ENCODE data around the gene NOS1AP. TPM values are rescaled to one million over a fixed set of nuclear protein-coding genes. Genes with fewer than 3 reads are reported as not detected.
"Not testable (repeated sequence)": the region's sequence is repeated elsewhere in the genome, so short reads cannot be mapped to it uniquely, and the experiment has no call there.

The NOS1AP gene
- total RNA-seq, 1 donor from 2014 or later: 0.20 TPM

DNA sequence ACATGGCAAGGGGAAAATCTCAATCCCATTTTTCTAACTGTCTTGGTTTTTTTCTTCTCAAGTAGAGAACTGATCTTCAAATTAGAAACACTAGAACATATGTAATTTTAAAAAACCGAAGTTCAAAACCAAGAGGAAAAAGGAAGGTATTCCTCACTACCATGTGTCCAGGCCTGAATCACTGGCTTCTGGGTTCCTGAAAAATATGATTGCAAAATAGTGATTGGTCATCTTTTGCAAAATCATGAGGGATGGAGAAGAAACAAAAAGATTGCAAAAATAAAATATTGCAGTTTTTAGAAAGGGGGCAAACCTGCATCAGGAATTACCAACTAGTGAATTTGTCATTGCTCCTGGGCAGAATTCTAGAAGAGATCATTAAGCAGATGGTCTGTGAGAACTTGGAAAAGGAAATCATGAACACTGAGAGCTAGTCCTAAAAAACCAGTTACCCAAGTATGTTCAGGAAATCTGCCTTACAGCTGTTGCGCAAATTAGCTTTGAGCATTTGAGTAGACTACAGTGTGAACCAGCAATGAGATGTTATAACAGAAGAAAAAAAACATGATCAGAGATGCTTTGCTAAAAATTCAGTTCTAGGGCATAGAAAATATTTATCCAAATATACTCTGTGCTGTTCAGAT is 257.8 kb downstream of the NOS1AP start:
- no peak for DNase-seq (ENCODE audit: low read depth in 2 of 2)

DNA sequence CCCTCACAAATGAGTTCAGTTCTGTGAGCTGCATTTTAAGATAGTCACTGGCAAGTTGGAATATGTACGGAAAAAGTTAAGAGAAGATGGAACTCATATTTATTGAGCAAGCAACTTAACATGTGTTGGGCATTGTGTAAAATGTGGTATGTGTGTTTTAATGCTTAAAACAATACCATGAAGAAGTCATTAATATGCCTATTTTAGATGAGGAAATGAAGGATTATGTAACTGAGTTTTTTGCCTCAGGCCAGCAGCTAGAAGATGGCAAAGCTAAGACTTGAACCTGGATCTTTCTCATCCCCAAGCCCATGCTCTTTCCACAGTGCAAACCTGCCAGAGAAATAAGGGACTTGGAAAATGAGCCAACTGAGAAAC is 258.3 kb downstream of the NOS1AP start:
- DNase-seq (ENCODE audit: low read depth in 2 of 2): no peak

DNA sequence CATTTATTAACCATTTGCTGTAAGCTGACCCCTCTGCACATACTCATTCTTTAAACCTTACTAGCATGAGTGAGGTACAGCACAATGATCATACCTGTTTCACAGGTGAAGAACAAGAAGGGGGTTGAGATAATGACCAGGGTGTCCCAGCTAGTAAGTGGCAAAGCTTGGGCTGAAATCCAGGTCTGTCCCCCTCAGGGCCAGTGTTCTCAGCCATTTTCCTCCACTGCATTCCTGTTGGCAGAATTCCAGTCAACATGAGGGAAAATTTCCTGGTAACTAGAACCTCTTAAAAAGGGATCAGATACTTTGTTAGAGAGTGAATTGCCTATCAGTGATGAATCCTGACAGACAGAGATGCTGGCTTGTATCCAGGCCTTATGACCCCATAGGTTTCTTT is 259.0 kb downstream of the NOS1AP start:
- DNase-seq (ENCODE audit: low read depth in 2 of 2): no peak

DNA sequence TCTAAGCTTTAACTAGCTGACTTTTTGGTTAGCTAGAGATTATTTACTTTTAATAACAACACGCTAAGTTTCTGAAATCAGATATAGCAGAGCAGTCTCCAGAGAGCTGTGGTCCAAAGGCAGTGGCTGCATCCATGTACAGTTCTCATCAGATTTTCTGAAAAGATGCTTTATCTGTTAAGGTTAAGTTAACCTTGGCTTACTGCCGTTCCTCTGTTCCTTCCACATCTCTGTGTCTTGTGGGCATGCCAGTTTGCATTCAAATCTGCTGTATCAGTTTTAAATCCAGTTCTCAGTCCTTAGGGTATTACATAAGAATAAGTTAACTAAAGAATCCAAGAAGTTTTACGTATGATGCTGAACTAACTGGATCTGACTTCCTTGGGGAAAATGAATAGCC is 260.3 kb downstream of the NOS1AP start:
- no peak for DNase-seq (ENCODE audit: low read depth in 2 of 2)

DNA sequence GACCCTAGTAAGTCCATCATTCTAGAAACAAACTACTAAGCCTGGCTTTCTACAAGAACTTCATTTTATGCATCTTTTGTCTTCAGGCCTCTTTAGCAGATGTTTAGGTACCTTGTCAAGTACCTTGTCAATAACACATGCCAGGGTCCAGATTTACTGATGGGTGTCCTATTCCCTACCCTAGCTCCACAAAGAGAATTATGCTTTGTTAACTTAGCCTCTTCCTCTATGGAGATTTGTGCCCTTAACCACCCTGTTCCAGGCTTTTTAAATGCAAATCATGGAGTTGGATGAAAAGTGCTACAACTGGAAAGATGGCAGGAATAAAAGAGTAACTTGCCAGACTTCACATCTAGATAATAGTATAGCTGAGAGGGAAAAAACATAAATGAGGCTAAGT is 264.5 kb downstream of the NOS1AP start:
- no peak for DNase-seq (ENCODE audit: low read depth in 2 of 2)

DNA sequence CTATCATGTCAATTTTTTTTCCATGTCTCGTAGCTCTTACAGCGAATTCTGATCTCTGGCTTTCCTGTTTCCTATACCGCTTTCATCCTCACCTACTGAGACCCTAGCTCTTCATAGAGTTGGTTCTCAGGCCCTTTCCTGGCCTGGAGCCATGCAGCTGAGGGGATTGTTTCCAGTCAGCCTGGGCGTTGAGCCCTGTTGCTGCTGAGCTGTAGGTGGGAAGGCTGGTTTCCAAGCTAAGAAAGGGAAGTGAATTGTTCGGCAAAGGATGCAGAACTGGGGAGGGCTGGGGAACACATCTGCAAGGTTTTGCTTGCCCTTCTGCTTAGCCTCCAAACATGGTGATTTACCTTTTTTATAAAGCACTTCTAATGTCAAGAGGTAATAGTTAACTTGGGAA is 265.6 kb downstream of the NOS1AP start:
- DNase-seq (ENCODE audit: low read depth in 2 of 2): peak; percentile 45 to 61

DNA sequence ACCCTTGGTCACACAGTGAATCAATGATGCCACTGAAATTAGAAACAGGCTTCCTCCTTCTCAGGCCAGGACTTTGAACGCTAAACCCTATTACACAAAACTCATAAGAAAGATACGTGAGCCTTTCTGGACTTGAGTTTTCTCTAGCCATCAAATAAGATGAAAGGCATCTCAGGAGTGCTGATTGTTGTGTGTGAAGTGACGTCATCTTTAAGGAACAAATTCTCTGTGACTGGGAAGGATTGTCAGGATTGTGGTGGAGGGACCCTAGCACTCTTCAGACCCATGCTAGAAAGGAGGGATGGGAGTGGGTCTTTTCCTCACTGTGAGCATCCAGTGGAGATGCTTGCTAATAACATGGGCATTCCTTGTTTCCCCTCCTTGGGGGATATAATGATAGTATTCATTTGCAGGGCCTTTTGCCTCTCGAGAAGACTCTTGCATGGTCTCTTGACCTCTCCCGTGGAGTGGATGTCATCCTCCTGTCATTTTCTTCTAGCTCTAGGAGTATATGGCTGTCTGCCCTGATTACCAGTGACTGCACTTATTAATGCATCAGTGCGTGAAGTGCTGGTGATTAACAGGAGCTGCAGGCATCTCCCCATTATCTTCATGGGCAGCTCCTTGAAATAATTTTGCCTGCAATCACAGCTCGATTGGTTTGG is 267.3 kb downstream of the NOS1AP start:
- no peak for DNase-seq (ENCODE audit: low read depth in 2 of 2)

DNA sequence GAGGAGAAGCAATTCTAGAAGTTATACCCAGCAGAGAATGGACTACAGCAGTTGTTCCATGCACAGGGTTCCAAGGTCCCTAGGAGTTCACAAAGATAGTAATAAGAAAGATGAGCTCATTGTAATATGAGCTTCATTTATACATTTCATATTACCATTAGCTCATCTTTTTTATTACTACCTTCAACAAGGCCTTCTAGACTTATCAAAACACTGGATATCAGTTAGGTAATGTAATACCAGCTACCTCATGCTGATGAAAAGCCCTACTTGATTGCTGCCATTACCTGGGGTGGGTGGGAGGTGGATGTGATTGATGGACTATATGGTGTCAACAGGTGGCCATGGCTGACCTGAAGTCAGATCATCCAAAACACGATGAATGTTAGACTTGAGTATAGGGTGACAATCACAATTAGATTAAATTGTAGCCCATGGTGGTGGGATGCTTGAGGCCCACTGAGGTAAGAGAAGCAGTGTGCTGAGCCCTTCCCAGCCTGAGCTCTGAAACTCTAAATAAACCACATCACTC is 273.0 kb downstream of the NOS1AP start:
- no peak for DNase-seq (ENCODE audit: low read depth in 2 of 2)

DNA sequence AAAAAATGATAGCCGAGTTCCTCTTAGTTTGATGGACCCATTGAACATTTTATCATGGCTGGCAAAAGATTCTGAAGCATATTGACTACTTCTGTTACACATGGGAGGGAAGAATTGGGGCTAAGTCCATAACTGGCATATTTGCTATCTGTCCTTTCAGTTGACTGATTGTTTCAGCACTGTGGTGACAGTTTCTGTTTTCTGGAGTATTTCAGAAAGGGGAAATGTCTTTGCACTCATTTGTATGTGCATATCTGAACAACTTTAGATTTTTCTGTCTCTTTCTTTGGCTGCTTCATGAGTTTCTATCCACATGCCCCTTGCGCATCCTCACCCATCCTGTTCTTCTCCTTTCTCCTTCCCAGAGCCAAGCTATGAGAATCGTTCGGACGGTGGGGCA is 274.0 kb downstream of the NOS1AP start:
- no peak for DNase-seq (ENCODE audit: low read depth in 2 of 2)

DNA sequence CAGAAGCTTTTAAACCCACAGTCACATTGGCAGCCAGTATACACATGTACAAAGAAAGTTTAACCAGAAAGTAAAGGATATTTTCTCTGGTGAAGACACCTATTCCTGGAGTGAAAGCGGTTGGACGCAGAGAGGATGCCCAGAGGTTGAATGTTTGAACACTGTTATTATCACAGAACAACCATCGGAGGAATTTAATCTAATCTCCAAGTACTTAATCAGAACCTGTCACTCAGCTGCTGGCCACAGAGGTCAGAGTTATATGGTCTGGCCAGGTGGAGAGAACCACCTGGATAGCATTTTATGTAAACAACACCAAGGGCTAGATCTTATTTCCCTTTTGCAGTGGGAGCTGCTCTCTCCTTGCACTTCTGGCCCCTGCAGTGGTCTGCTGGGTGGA is 277.8 kb downstream of the NOS1AP start:
- DNase-seq (ENCODE audit: low read depth in 2 of 2): no peak

DNA sequence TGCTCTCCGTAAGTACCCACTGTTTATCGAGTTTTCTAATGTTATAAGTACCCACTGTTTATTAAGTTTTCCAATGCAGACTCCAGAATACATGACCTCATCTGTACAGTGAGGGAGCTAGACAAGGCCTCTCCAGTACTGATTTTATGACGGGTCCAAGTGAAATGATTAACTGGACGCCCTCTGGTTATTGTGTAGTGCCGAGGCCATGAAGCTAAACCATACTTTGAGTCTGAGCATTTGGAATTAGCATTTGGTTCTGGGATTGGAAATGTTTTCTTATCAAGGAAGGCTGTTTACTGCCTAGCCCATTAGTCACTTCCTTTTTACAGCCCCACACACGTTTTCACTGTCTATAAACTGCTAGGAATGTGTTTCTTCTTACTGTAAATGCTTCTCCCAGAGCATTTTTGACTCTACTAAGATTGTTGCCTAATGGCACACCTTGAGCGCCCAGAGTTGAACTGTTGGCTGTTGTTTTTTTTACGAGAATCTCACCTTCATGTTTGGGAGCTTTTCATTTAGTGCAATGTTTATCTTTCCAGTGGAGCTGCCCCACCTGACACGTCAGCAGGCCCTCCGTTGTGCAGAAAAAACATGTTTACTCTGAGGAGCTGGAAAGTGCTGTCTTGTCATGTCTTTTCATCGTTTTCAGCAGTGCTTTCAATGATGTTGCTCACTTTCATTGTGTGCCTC is 280.3 kb downstream of the NOS1AP start:
- peak; percentile 29 to 89 for DNase-seq (ENCODE audit: low read depth in 2 of 2)

DNA sequence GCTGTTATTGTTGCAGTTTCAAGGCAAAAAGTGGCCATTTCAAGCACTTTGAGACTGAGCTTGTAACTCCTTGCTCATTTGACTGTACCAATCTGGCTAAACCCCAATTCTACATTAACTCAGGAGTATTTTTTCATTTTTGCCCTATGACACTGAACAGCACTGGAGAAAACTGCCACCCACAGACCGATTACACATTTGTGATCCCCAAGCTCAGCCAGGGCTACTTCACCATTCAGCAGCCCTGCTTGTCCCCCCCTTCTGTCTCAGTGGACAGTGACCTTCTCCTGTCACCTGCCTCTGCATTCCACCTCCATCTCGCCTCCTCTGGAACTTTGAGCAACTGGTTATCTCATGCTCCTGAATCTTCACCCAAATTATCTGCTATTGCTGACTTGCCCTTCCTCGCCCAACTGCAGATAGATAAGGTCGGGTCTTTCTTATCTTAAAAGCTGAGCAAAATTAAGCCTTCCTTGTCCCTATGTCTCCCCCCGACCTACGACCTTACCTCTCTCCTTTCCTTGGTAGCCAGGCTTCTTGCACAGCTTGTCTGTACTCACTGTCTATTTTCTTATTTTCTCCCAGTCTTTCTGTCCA is 281.9 kb downstream of the NOS1AP start:
- DNase-seq (ENCODE audit: low read depth in 2 of 2): no peak

DNA sequence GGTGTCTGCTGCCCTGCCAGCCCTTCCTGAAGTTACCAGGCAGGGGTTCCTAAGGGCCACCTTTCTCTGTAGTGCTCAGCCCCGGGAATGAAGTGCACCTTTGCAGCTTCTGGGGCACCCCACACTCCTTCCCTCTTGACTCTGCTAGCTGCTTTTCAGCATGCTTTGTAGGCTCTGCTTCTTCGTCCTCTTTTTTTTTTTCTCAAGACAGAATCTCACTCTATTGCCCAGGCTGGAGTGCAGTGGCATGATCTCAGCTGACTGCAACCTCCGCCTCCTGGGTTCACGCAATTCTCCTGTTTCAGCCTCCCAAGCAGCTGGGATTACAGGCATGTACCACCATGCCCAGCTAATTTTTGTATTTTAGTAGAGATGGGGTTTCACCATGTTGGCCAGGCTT is 282.4 kb downstream of the NOS1AP start:
- not testable (repeated sequence) for DNase-seq (ENCODE audit: low read depth in 2 of 2)

DNA sequence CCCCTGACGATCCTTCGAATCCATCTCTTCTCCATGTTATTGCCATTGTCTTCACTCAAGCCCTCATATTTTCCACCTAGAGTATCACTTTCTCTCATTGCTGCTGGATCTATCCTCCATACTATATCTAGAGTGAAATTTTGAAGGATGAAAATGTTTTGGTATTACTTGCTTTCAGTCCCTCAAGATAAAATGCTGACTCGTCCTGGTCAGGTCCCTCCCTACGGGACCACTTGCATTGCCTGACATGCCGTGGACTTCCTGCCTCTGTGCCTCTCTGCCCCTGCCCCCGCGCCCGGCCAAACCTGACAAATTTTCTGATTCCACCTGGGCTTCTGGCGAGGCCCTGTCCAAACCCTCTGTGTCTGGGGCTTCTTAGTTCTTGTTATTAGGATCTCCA is 283.6 kb downstream of the NOS1AP start:
- no peak for DNase-seq (ENCODE audit: low read depth in 2 of 2)

DNA sequence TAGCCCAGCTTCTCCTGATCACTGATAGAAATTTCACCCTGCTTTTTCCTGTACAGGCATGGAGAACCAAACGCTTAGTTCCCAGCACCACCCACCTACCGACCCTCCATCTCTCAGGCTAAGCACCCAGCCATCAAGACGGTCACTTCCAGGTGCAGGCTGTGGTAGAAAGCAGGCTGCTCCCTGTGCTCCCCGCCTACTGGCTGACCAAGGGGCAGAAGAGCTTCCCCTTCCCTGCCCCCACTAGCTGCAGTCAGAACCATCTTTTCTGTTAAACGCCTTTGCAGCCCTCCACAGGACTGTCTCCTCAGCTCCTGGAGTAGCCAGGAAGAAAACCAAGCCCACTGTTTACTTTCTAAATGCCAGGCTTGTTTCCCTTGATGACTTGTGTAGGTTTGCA is 284.2 kb downstream of the NOS1AP start:
- DNase-seq (ENCODE audit: low read depth in 2 of 2): no peak

DNA sequence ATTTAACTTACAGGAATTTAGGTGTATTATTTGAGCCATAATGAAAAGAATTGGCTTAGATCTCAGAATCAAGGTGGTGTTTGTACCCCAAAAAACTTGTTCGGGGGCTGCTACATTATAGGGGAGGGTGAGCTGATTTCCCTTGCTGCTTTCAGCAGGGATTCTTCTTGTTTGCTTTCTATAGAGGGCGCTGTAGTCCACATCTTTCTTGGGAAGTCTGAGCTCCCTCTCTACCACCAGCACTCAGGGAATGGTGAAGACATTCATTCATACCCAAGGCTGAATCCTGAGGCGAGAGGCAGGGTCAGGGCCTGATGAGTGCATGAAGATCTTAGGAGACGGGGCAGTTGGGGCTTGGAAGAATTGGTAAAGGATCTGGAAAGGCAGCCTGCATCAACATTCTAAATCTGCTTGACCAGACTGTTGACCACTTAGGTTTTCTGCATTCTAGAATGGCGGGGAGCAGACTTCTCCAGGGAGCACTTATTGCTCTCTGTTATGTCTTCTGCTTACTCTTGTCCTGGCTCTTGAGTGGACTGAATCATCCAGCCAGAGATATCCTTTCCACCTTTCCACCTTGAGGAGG is 288.3 kb downstream of the NOS1AP start:
- peak; percentile 45 to 56 for DNase-seq (ENCODE audit: low read depth in 2 of 2)

DNA sequence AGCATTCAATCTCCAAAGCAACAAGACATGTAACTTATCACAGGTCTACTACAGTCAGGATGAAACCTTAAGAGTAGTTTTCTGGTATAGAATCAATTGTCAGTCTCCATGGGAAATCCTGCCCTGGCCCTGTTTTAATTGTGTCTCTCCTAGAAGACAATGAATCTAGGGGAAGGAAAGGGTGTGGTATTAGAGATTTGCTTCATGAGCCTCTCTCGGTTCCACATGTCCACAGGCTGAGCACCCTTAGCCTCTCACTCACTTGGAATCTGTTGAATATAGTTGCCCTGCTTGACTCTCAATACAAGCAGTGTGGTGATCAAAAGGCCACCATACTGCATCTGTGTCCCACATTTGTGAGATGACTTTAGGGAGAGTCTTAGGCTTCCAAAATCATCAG is 289.4 kb downstream of the NOS1AP start:
- peak in 1 of 2 donors; percentile 13 for DNase-seq (ENCODE audit: low read depth in 2 of 2)

DNA sequence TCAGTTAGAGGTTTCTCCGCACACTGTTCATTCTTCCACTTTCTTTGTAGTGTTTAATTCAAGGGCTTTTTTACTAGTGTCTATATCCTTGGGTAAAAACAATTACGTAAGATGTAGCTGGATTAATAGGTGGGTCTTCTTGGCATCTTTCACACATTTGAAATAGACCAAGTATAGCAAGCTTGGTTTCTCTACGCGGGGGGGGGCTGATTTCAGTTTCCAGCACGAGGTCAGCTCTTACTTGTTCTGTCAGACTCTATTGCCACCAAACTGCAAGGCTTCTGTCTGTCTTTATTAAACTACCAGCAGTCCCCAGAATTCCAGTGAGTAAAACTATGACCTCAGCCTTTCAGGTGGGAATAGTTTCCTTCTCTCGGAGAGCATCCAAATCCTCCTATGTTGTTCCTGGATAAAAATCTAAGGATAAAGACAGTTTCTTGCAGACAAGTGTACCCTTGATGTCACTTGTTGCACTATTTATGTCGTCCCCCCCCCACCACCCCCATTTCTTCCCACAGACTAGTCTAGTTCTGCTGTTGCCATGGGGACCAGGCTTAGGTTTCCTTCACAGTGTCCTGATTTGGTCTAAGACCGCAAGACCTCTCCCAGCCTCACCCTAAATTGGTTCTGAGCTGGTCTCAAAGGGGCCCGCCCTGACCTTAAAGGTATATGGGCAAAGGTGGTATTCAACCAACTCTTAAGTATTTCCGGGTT is 290.2 kb downstream of the NOS1AP start:
- no peak for DNase-seq (ENCODE audit: low read depth in 2 of 2)

DNA sequence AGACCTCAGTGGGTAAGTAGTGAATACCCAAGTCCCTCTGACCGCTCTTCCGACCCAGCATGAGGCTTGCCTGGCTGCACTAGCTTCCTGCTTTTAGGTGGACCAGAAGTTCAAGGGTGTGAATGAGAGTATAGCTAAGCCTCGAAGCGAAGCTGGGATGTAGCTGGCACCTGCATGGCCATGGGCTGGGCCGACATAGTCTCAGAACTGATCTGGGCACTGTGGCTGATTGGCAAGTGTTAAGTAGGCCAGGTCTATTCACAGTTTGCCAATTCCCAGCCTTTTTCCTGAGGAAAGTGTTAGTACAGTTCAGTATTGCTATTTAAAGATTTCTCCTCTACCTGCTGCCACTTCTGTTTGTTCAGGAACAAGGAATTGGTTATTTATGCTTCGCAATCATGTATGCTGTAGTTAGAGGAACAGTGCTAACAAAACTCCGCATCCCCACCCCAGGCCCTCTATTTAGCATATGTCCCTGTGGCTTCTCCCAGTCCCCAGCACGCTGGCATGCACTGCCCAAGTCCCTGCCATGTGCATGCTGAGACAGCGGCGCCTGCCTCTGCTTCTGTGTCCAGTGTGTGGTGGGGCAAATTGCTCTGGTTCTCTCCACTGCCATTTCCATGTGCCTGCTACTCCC is 290.9 kb downstream of the NOS1AP start:
- no peak for DNase-seq (ENCODE audit: low read depth in 2 of 2)

DNA sequence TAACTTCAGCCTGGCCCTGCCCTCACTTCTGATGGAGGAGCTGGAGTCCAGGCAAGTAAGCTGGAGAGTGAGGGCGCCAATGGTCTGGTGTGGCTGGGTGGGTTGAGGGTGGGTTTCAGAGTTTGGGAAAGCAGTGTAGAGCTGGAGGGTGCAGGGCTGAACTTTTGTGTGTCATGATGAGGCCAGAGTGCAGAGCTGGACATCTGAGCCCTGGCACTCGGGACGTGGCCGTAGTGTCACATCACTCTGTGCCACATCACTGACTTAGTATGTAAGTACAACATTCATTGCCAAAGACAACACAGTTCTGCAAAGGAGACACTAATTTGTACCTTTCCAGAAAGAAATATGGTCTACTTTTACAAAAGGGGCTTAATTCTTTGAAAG is 291.4 kb downstream of the NOS1AP start:
- no peak for DNase-seq (ENCODE audit: low read depth in 2 of 2)

DNA sequence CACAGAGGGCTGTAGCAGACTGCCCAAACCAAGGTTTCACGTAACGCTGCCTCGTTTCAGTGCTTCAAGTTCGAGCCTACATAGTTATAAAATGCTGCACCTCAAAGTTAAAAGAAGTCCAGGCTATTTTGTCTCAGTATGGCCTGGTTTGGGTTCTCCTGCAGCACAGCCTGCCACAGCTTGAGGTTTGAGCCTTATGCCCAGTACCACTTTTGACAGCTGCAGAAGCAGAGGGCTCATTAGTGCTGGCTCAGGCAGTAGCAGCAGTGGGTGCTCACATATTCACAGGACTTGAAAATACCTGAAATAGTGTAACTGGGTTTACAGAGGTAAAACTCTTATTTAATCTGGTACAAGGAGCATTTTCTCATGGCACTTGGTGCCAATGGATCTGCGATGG is 291.9 kb downstream of the NOS1AP start:
- DNase-seq (ENCODE audit: low read depth in 2 of 2): no peak

Measured in lung microvascular endothelial cell (primary cell).